Measurements from ENCODE around the gene MELK. TPM values are rescaled to one million over a fixed set of nuclear protein-coding genes. Genes with fewer than 3 reads are reported as not detected.
A peak's percentile ranks its signal among the peaks of the same experiment; 100 is the strongest.

Gene MELK
- total and polyA plus RNA-seq, 2 of the 13 experiments (the other 11 are each of a cell fraction or from before 2014, with no cell fraction given), result 16.7 to 50.4 TPM

- 64% methylated on average over 4 of the region's 7 CpGs for WGBS (ENCODE audit: low lambda C conversion rate)
- Histone ChIP-seq H3K4me2 (ENCODE audit: low read depth, low read length) (no peak overlapping the region), H3K27ac (ENCODE audit: extremely low read length, insufficient read depth, low read length) (no peak overlapping the region), H4K20me1 (ENCODE audit: insufficient read depth, low read length) (no peaks in the 10 kb centered on the region), H3K36me3 (replicated peaks in 1 of 2; ENCODE audit: control insufficient read depth in 1 of 2, insufficient read depth in 2 of 2, low read length in 2 of 2) (no peaks in the 10 kb centered on the region), H3K27me3 (ENCODE audit: control insufficient read depth in 1 of 2, insufficient read depth in 2 of 2, low read length in 2 of 2) (0 out of 5 replicates have a peak, but pooled peaks cover 0 to 9% of the 10 kb centered on the region in 2 experiments), H3K9me3 (ENCODE audit: low read length) (no peaks in the 10 kb centered on the region), H2AFZ (ENCODE audit: low read length) (no peak overlapping the region), H3K4me3 (replicated peaks in 1 of 3; ENCODE audit: insufficient read depth in 1 of 3, low read depth in 2 of 3, low read length in 3 of 3) (no peak overlapping the region), H3K79me2 (ENCODE audit: insufficient read depth, low read length) (no peaks in the 10 kb centered on the region), H3K4me1 (ENCODE audit: insufficient read depth, low read length) (no peaks in the 10 kb centered on the region), H3K9ac (ENCODE audit: insufficient read depth, low read depth, low read length) (no peak overlapping the region)
- CTCF ChIA-PET (ENCODE audit: low intra/inter-chr PET ratio, low total read pairs), result no interaction called here
- BruUV-seq (replicated peaks), result no TSS peak
- POLR2A ChIA-PET, result no interaction called here
- intact Hi-C loops (cut with micrococcal nuclease; ENCODE audit: unreplicated experiment) (no loop called here), in situ Hi-C loops (cut with HindIII; ENCODE audit: extremely low pct_ligation_motif_present, low pct_unique_long_range_greater_than_20kb) (no loop called here)
- ATAC-seq (peak; percentile 74), FAIRE-seq (no peak), DNase-seq (ENCODE audit: low spot score) (no peak)
- TF ChIP-seq STAG1 (CRISPR knock-in tag; IDR thresholded peaks at IDR 0.05) (peak; percentile 21), SIX1 (CRISPR knock-in tag; IDR thresholded peaks at IDR 0.05; ENCODE audit: borderline replicate concordance) (no peak), JARID2 (CRISPR knock-in tag; IDR thresholded peaks at IDR 0.05; ENCODE audit: insufficient replicate concordance) (no peak), CTCF (CRISPR knock-in tag; IDR thresholded peaks at IDR 0.05) (peak; percentile 32; the same call in 1 of the 2 replicates), ERF (CRISPR knock-in tag; IDR thresholded peaks at IDR 0.05) (no peak), ZC3H13 (CRISPR knock-in tag; IDR thresholded peaks at IDR 0.05) (no peak), ZNF33A (CRISPR knock-in tag; IDR thresholded peaks at IDR 0.05; ENCODE audit: borderline replicate concordance) (no peak)
Observed at GRCh38 chr9:36542355-36542754, 30.3 kb upstream of the MELK start.

- Histone ChIP-seq H4K20me1 (ENCODE audit: insufficient read depth, low read length) (no peaks in the 10 kb centered on the region), H3K9ac (ENCODE audit: insufficient read depth, low read depth, low read length) (no peak overlapping the region), H3K9me3 (ENCODE audit: low read length) (no peaks in the 10 kb centered on the region), H3K4me3 (replicated peaks in 1 of 3; ENCODE audit: insufficient read depth in 1 of 3, low read depth in 2 of 3, low read length in 3 of 3) (no peak overlapping the region), H3K27ac (ENCODE audit: extremely low read length, insufficient read depth, low read length) (no peak overlapping the region), H3K4me2 (ENCODE audit: low read depth, low read length) (no peak overlapping the region), H3K36me3 (replicated peaks in 1 of 2; ENCODE audit: control insufficient read depth in 1 of 2, insufficient read depth in 2 of 2, low read length in 2 of 2) (no peaks in the 10 kb centered on the region), H3K4me1 (ENCODE audit: insufficient read depth, low read length) (no peaks in the 10 kb centered on the region), H3K27me3 (ENCODE audit: control insufficient read depth in 1 of 2, insufficient read depth in 2 of 2, low read length in 2 of 2) (0 out of 5 replicates have a peak, but pooled peaks cover 0 to 4% of the 10 kb centered on the region in 2 experiments), H3K79me2 (ENCODE audit: insufficient read depth, low read length) (no peaks in the 10 kb centered on the region), H2AFZ (ENCODE audit: low read length) (no peak overlapping the region)
- ChIA-PET POLR2A (no interaction called here), CTCF (ENCODE audit: low intra/inter-chr PET ratio, low total read pairs) (no interaction called here)
- DNase-seq (ENCODE audit: low spot score), result no peak
- intact Hi-C loops (cut with micrococcal nuclease; ENCODE audit: unreplicated experiment) (no loop called here), in situ Hi-C loops (cut with HindIII; ENCODE audit: extremely low pct_ligation_motif_present, low pct_unique_long_range_greater_than_20kb) (no loop called here)
- no peak for FAIRE-seq
- no TSS peak for BruUV-seq (replicated peaks)
- ATAC-seq, result no peak
- TF ChIP-seq CBX5 (CRISPR knock-in tag; IDR thresholded peaks at IDR 0.05; ENCODE audit: borderline replicate concordance) (no peak), ZNF343 (CRISPR knock-in tag; IDR thresholded peaks at IDR 0.05) (no peak), RFX1 (IDR thresholded peaks at IDR 0.05) (no peak)
- 60% methylated on average over 7 of the region's 7 CpGs for WGBS (ENCODE audit: low lambda C conversion rate)
Observed at GRCh38 chr9:36543916-36544315, 28.8 kb upstream of the MELK start.
